Superior temporal gyrus (tissue), 1 donor: ENCODE measurements around the gene RABGEF1.

ENCODE experiments used
- DNase-seq: peaks from one replicate; pipeline ENCODE4 v3.0.0-alpha.2; 2016; ENCODE audit errors: extremely low spot score

RABGEF1 gene

GRCh38 chr7:66847879-66848790 is 107.6 kb downstream of the RABGEF1 start:
- no peak for DNase-seq

GRCh38 chr7:66859339-66859738 is 118.8 kb downstream of the RABGEF1 start:
- no peak for DNase-seq

DNA sequence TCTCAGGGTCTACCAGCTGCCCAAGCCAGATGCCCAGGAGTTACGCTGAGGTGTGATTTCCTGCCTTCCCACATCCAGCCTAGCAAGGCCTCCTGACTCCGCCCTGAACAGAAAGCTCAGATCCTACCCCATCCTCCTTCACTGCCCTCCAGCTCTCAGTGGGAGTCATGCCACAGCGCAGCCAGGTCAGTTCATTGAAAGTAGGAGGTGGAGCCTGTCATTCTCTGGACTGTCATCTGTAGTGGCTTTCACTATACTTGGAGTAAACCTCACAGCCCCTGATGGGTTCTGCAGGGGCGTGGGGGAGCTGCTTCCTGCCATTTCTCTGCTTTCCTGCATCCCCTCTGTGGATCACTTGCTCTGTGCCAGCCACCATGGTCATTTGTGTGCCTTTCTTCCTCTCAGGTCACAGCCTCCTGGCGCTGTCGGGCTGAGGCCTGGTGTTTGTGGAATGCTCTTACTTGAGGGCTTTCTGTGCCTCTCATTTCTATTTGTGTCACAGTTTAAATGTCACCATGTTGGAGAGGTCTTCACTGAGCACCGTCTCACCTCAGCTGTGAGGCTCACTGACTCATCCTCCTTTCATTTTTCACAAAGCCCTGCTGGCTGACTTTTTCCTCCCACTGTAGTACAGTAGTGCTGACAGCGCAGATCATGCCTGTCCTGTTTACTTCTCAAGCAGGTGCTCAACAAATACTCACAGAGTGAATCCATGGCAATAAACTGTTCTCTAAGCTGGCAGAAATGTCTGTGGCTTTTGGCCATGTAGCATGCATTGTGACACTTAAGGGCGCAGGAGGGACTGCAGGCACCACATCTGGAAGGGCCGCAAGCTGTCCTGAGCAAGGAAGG is 119.5 kb downstream of the RABGEF1 start:
- no peak for DNase-seq

GRCh38 chr7:66860767-66861166 is 120.2 kb downstream of the RABGEF1 start:
- DNase-seq, result no peak
